ENCODE measurements around the gene CD2BP2. TPM values are rescaled to one million over a fixed set of nuclear protein-coding genes. Genes with fewer than 3 reads are reported as not detected.

Gene CD2BP2
- total and polyA plus RNA-seq, 9 of the 15 experiments (the other 6 are each of a cell fraction or from before 2014, with no cell fraction given): 3.9 to 51.1 (median 32.8) TPM

GRCh38 chr16:30355144-30355953 lies at the start of gene CD2BP2 (continued):
- TF ChIP-seq CBX3 (IDR thresholded peaks at IDR 0.05; ENCODE audit: borderline replicate concordance in 1 of 2, low read length in 2 of 2): peak in 1 of 2 experiments; percentile 82; a peak in 2 of 3 replicates
- no peak for TF ChIP-seq PTTG1 (tag; IDR thresholded peaks at IDR 0.05; ENCODE audit: low read depth)
- peak; percentile 98 to 99 for TF ChIP-seq ETV6 (IDR thresholded peaks at IDR 0.05; ENCODE audit: borderline replicate concordance in 1 of 2, low read depth in 2 of 2, low read length in 1 of 2)
- no peak for TF ChIP-seq ETV6 (CRISPR knock-in tag; IDR thresholded peaks at IDR 0.05; ENCODE audit: borderline replicate concordance)
- TF ChIP-seq NR2C1 (IDR thresholded peaks at IDR 0.05): peak; percentile 98
- peak; percentile 99 for TF ChIP-seq NR2C1 (tag; IDR thresholded peaks at IDR 0.05)
- TF ChIP-seq KDM4B (IDR thresholded peaks at IDR 0.05; ENCODE audit: borderline replicate concordance in 2 of 2, low read depth in 1 of 2): peak in 1 of 2 experiments; percentile 83; a peak in 1 of 4 replicates
- no peak for TF ChIP-seq SRSF7 (optimal IDR thresholded peaks at IDR 0.05; ENCODE audit: low read depth, low read length)
- TF ChIP-seq ZNF263 (CRISPR knock-in tag; IDR thresholded peaks at IDR 0.05; ENCODE audit: borderline replicate concordance): peak; percentile 11; the same call in 1 of the 2 replicates
- no peak; the same call in 1 of the 2 replicates for TF ChIP-seq CC2D1A (IDR thresholded peaks at IDR 0.05)
- TF ChIP-seq ZFP91 (CRISPR knock-in tag; IDR thresholded peaks at IDR 0.05): peak; percentile 72
- no peak for TF ChIP-seq THRAP3 (IDR thresholded peaks at IDR 0.05; ENCODE audit: borderline replicate concordance)
- TF ChIP-seq C11orf30 (IDR thresholded peaks at IDR 0.05; ENCODE audit: low read depth): peak; percentile 74
- peak; percentile 71 for TF ChIP-seq ATF6 (CRISPR knock-in tag; IDR thresholded peaks at IDR 0.05)
- 0 out of 2 replicates have a peak, but pooled peaks have one; percentile 16 for TF ChIP-seq ZNF347 (CRISPR knock-in tag; IDR thresholded peaks at IDR 0.05; ENCODE audit: low read depth)
- TF ChIP-seq TEAD4 (IDR thresholded peaks at IDR 0.05; ENCODE audit: low read length): peak; percentile 62
- TF ChIP-seq TEAD4 (CRISPR knock-in tag; IDR thresholded peaks at IDR 0.05; ENCODE audit: borderline replicate concordance): no peak
- peak; percentile 13 for TF ChIP-seq ZBTB33 (CRISPR knock-in tag; IDR thresholded peaks at IDR 0.05)
